ENCODE results near the gene HCRTR1.

The HCRTR1 gene

GRCh38 chr1:31617218-31617915 is at the start of gene HCRTR1:
TSS of gene HCRTR1 (plus strand) at chr1:31617689. CDS start at chr1:31619193, 1,504 bp downstream.
- no peak for DNase-seq (ENCODE audit: low read depth in 3 of 3, low spot score in 1 of 3)

DNA sequence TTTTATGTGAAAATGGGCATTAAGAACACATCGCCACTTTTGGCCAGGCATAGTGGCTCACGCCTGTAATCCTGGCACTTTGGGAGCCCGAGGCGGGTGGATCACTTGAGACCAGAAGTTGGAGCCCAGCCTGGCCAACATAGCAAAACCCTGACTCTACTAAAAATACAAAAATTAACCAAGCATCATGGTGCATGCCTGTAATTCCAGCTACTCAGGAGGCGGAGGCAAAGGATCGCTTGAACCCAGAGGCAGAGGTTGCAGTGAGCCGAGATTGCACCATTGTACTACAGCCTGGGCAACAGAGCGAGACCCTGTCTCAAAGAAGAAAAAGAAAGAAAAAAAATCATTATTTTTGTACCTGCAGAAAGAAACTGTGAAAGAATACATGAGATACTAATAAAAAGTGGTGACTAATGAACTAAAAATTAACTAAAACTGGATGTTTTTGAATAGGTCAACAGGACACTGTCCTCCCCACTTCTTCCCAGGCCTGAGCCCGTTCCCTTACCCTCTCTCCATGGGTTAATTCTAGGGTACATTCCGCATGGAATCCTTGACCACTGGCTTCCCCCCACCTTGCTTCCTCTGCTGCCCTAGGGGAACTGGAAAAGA is 49.4 kb upstream of the HCRTR1 start:
- no peak for DNase-seq (ENCODE audit: low read depth in 3 of 3, low spot score in 1 of 3)

DNA sequence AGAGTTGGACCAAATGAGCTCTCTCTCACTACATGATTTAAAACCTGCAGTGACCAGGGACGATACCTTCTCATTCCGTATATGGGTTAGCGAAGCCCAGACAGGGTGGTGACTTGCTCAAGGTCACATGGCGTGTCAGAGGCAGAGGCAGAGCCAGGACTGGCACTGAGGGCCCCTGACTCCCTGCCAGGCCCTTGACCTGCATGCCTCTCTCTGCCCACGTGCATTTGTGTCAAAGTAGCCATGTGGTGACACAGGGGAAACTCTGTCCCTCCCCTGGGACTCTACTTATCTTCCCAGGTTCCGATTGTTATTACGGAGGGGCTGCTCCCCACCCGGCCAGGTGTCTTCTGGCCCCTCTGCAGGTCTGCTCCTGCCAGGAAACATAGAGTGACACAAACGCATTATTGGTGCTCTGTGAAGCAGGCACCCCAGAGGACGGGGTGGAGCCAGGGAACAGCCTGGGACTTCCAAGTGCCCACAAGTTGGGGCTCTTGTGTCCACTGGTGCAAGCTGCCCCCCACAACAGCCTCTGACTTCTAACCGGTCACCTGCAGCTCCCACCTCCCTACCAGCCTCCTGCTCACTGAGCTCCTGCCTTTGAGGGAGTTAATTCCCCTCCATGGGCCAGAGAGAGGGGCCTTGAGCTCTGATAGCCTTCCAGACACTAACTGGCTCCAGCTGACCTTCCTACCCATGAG is 48.4 kb upstream of the HCRTR1 start:
- no peak for DNase-seq (ENCODE audit: low read depth in 3 of 3, low spot score in 1 of 3)

GRCh38 chr1:31569596-31570173 is 47.8 kb upstream of the HCRTR1 start:
- DNase-seq (ENCODE audit: low read depth in 3 of 3, low spot score in 1 of 3) = no peak

DNA sequence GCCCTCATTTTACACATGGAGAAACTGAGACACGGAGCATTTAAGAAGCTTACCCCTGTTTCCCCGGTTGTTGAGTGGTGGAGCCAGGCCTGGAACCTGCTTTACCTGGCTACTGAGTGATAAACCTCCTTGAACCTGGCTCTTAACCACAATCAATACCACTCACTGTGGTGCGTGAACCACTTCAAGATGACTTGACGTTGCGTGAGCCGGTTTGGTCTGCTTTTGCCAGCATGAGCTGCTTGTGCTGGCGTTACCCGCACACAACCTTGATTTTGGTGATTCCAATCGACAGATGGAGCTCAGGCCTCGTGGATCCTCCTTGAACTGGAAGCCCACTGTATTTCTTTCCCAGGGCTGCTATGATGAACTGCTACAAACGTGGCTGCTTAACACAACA is 47.3 kb upstream of the HCRTR1 start:
- DNase-seq (ENCODE audit: low read depth in 3 of 3, low spot score in 1 of 3) = no peak

- DNase-seq (ENCODE audit: low read depth in 3 of 3, low spot score in 1 of 3) = no peak
Observed at GRCh38 chr1:31570906-31571305, 46.6 kb upstream of the HCRTR1 start.

GRCh38 chr1:31571340-31572295 is 45.9 kb upstream of the HCRTR1 start:
- no peak for DNase-seq (ENCODE audit: low read depth in 3 of 3, low spot score in 1 of 3)

DNA sequence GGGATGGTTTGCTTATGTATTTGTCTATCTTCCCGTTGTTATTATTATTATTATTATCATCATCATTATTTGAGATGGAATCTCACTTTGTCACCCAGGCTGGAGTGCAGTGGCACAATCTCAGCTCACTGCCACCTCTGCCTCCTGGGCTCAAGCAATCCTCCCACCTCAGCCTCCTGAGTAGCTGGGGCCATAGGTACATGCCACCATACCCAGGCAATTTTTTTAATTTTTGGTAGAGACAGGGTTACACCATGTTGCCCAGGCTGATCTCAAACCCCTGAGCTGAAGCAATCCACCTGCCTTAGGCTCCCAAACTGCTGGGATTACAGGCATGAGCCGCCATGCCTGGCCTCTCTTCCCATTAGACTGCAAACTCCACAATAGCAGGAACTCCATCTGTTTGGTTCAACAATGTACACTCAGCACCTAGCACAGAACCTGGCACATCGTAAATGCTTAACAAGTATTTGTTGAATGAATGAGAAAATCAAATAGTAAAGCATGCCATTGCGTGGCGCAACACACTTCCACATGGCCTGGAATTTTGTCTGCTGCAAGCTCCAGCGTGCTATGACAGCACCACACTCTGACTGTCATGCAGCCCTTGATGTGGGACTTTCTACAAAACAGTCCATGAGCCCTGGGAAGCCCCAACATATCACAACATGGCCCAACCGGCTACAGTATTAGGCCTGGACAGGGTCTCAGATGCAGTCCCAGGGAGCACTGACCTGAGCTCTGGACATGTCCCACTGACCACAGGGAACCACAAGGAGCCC is 45.0 kb upstream of the HCRTR1 start:
- no peak for DNase-seq (ENCODE audit: low read depth in 3 of 3, low spot score in 1 of 3)

GRCh38 chr1:31573261-31573660 is 44.2 kb upstream of the HCRTR1 start:
- DNase-seq (ENCODE audit: low read depth in 3 of 3, low spot score in 1 of 3) = no peak

DNA sequence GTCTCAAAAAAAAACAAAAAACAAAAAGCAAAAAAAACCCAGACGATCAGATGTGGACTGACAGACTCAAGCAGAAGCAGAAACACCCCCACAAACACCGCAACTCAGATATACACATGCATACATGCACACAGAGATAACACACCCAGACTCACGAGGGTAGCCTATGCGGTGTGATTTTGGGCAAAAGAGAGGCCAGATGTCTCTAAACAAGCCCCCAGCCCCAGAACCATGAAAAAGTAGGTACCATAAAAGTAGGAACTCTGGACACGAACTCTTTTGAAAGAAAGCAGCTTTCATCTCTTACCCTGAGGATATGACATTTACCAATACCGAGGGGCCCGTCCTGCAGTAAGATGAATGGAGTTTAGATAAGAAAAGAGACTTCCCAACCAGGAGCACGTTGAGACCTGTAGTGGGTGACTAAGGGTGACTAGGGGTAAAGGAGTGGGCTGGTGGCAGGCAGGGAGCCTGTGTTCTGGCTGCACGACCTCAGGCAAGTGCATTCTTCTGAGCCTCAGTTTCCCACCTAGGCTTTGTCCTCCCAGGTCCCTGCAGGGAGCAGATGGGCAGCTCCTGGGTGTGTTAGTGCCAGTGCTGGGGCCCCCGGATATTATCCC is 42.6 kb upstream of the HCRTR1 start:
- DNase-seq (ENCODE audit: low read depth in 3 of 3, low spot score in 1 of 3) = no peak

- DNase-seq (ENCODE audit: low read depth in 3 of 3, low spot score in 1 of 3) = no peak
Observed at GRCh38 chr1:31575369-31576140, 41.9 kb upstream of the HCRTR1 start.

- no peak for DNase-seq (ENCODE audit: low read depth in 3 of 3, low spot score in 1 of 3)
Observed at GRCh38 chr1:31576201-31576669, 41.3 kb upstream of the HCRTR1 start, which contains the start of gene TINAGL1. TSS of gene TINAGL1 (plus strand) at chr1:31576515. CDS start at chr1:31577149, 634 bp downstream.

GRCh38 chr1:31576743-31577455 is 40.6 kb upstream of the HCRTR1 start:
- DNase-seq (ENCODE audit: low read depth in 3 of 3, low spot score in 1 of 3) = no peak

GRCh38 chr1:31577515-31578192 is 39.8 kb upstream of the HCRTR1 start:
- no peak for DNase-seq (ENCODE audit: low read depth in 3 of 3, low spot score in 1 of 3)

- no peak for DNase-seq (ENCODE audit: low read depth in 3 of 3, low spot score in 1 of 3)
Observed at GRCh38 chr1:31579374-31579773, 38.1 kb upstream of the HCRTR1 start.

DNA sequence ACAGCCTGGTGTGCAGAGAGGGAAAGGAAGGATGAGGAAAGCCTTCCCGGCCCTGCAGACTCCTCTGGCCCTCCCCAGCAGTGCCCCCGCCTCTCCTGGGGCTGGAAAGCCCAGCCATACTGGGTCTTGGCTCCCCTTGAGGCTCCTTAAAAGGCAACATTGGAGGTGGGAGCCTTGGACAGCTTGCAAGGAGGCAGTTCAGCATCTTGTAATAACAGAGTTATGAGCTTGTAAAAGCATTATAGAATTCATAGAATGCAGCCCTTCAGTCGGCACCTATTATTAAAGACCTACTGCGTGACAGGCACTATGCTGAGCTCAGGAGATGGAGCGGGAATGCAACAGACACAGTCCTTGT is 37.0 kb upstream of the HCRTR1 start:
- no peak for DNase-seq (ENCODE audit: low read depth in 3 of 3, low spot score in 1 of 3)

- DNase-seq (ENCODE audit: low read depth in 3 of 3, low spot score in 1 of 3) = no peak
Observed at GRCh38 chr1:31580891-31581603, 36.4 kb upstream of the HCRTR1 start.

All from stimulated activated CD4-positive, alpha-beta T cell treated with anti-CD3 and anti-CD28 coated beads, TNF-alpha, amount 100 ng/mL, for 1 hour (primary cell).